ENCODE measurements around the gene LHFPL2. TPM values are rescaled to one million over a fixed set of nuclear protein-coding genes. Genes with fewer than 3 reads are reported as not detected.

The LHFPL2 gene
- total RNA-seq, 2 experiments from 2014 or later, result 0.20 TPM; not detected in 1

GRCh38 chr5:78486218-78486617 is 162.4 kb downstream of the LHFPL2 start:
- TF ChIP-seq CTCF (IDR thresholded peaks at IDR 0.05), result no peak
- Mint-ChIP-seq H3K4me3 (no peak overlapping the region), H3K27me3 (no peaks in the 10 kb centered on the region), H3K36me3 (ENCODE audit: low read depth) (peaks cover 4% of the 10 kb centered on the region), H3K9me3 (no peaks in the 10 kb centered on the region), H3K4me1 (ENCODE audit: low read depth) (peaks cover 9% of the 10 kb centered on the region), H3K27ac (no peak overlapping the region)
- ChIA-PET CTCF (interaction anchor here (1.5 kb wide), 1 partner anchor 18 kb away, joined by 4 read pairs; no protein-coding TSS in a partner anchor), POLR2A (no interaction called here)
- ATAC-seq, result no peak
- no peak for DNase-seq
- intact Hi-C loops (cut with micrococcal nuclease), result no loop called here

GRCh38 chr5:78483809-78484521 is 164.6 kb downstream of the LHFPL2 start:
- DNase-seq, result no peak
- peaks cover 9% of the 10 kb centered on the region for H3K4me1 Mint-ChIP-seq (ENCODE audit: low read depth)
- CTCF ChIA-PET, result interaction anchor here (1.1 to 3.0 kb wide), 2 partner anchors 10 to 16 kb away, joined by 3 to 10 read pairs; no protein-coding TSS in a partner anchor
- peak; percentile 20 for ATAC-seq
- no peak for TF ChIP-seq CTCF (IDR thresholded peaks at IDR 0.05)
- peaks cover 2% of the 10 kb centered on the region for H3K36me3 Mint-ChIP-seq (ENCODE audit: low read depth)
- POLR2A ChIA-PET, result no interaction called here
- intact Hi-C loops (cut with micrococcal nuclease), result no loop called here
- H3K27me3 Mint-ChIP-seq, result no peaks in the 10 kb centered on the region
- no peak overlapping the region for H3K4me3 Mint-ChIP-seq
- no peaks in the 10 kb centered on the region for H3K9me3 Mint-ChIP-seq
- H3K27ac Mint-ChIP-seq, result no peak overlapping the region

- DNase-seq (no peak), ATAC-seq (no peak)
- Mint-ChIP-seq H3K36me3 (ENCODE audit: low read depth) (peaks cover 2% of the 10 kb centered on the region), H3K27ac (no peak overlapping the region), H3K27me3 (no peaks in the 10 kb centered on the region), H3K4me3 (no peak overlapping the region), H3K9me3 (no peaks in the 10 kb centered on the region), H3K4me1 (ENCODE audit: low read depth) (peaks cover 9% of the 10 kb centered on the region)
- ChIA-PET POLR2A (no interaction called here), CTCF (interaction anchor here (0.9 to 3.0 kb wide), 2 partner anchors 11 to 15 kb away, joined by 3 to 10 read pairs; no protein-coding TSS in a partner anchor)
- intact Hi-C loops (cut with micrococcal nuclease), result no loop called here
- TF ChIP-seq CTCF (IDR thresholded peaks at IDR 0.05), result no peak
Observed at GRCh38 chr5:78482948-78483347, 165.6 kb downstream of the LHFPL2 start.

GRCh38 chr5:78476795-78477194 is 171.8 kb downstream of the LHFPL2 start:
- H3K27me3 Mint-ChIP-seq, result no peaks in the 10 kb centered on the region
- intact Hi-C loops (cut with micrococcal nuclease), result no loop called here
- CTCF ChIA-PET, result no interaction called here
- ATAC-seq, result no peak
- no peaks in the 10 kb centered on the region for H3K36me3 Mint-ChIP-seq (ENCODE audit: low read depth)
- H3K9me3 Mint-ChIP-seq, result no peaks in the 10 kb centered on the region
- H3K4me3 Mint-ChIP-seq, result no peak overlapping the region
- H3K4me1 Mint-ChIP-seq (ENCODE audit: low read depth), result no peaks in the 10 kb centered on the region
- TF ChIP-seq CTCF (IDR thresholded peaks at IDR 0.05), result no peak
- DNase-seq, result no peak
- POLR2A ChIA-PET, result no interaction called here
- H3K27ac Mint-ChIP-seq, result no peak overlapping the region

- Mint-ChIP-seq H3K27me3 (no peaks in the 10 kb centered on the region), H3K36me3 (ENCODE audit: low read depth) (no peaks in the 10 kb centered on the region), H3K9me3 (no peaks in the 10 kb centered on the region), H3K4me3 (no peak overlapping the region), H3K4me1 (ENCODE audit: low read depth) (no peaks in the 10 kb centered on the region), H3K27ac (no peak overlapping the region)
- TF ChIP-seq CTCF (IDR thresholded peaks at IDR 0.05), result no peak
- CTCF ChIA-PET, result no interaction called here
- POLR2A ChIA-PET, result no interaction called here
- ATAC-seq, result no peak
- DNase-seq, result no peak
- intact Hi-C loops (cut with micrococcal nuclease), result no loop called here
Observed at GRCh38 chr5:78475370-78475769, 173.2 kb downstream of the LHFPL2 start.

Data from activated CD8-positive, alpha-beta T cell treated with anti-CD3 and anti-CD28 coated beads for 36 hours (primary cell).